HepG2 (cell line): ENCODE measurements around the gene RPUSD4. TPM values are rescaled to one million over a fixed set of nuclear protein-coding genes. Genes with fewer than 3 reads are reported as not detected.

Source experiments
- FOSL2 ChIP-seq: sonication (generic); formaldehyde crosslinking; IDR thresholded peaks from 2 replicates; pipeline ENCODE4 v1.4.0; 2020; ENCODE audit warnings: missing genetic modification reagents
- KDM3A ChIP-seq: IDR thresholded peaks from 2 replicates; pipeline ENCODE4 v1.6.1; 2018; ENCODE audit warnings: low read depth, missing compliant biosample characterization
- KLF15 ChIP-seq: sonication (generic); formaldehyde crosslinking; IDR thresholded peaks from 2 replicates; pipeline ENCODE4 v1.8.1; 2023; ENCODE audit warnings: borderline replicate concordance, mild to moderate bottlenecking, inconsistent platforms, missing genetic modification reagents, mixed read lengths
- MIER3 ChIP-seq: IDR thresholded peaks from 2 replicates; pipeline ENCODE4 v1.6.1; 2016; ENCODE audit warnings: missing compliant biosample characterization, borderline replicate concordance
- PHF21A ChIP-seq: sonication (generic); formaldehyde crosslinking; IDR thresholded peaks from 2 replicates; pipeline ENCODE4 v1.5.0; 2020; ENCODE audit warnings: mild to moderate bottlenecking, missing genetic modification reagents
- RBM22 ChIP-seq: fragments of 200-400 bp; formaldehyde crosslinking; optimal IDR thresholded peaks from 2 replicates; pipeline ENCODE3; 2017; ENCODE audit warnings: mild to moderate bottlenecking, low read length, moderate library complexity
- SOX13 ChIP-seq, 3 experiments: fragments of 450-650 bp in 1 of 3; sonication (generic) in 1 of 3; formaldehyde crosslinking in 1 of 3; IDR thresholded peaks in 2 of 3; conservative IDR thresholded peaks in 1 of 3; 2 replicates each; pipeline versions ENCODE4 v1.5.0 to v1.6.1; 2016 to 2020; ENCODE audit warnings: antibody characterized with exemption in 1 of 3, mild to moderate bottlenecking in 1 of 3, missing compliant biosample characterization in 1 of 3, missing genetic modification reagents in 1 of 3, moderate library complexity in 1 of 3
- ZNF331 ChIP-seq: sonication (generic); formaldehyde crosslinking; IDR thresholded peaks from 2 replicates; pipeline ENCODE4 v1.4.0; 2020; ENCODE audit warnings: missing genetic modification reagents
- polyA plus RNA-seq, 8 experiments: library from polyadenylated mRNA; depleted of rRNA in 3 of 8; stranded (reverse) in 7 of 8; unstranded in 1 of 8; fragments of >200 nt; fragmentation: Illumina TruSeq in 4 of 8; extraction: Trizol in 4 of 8; gene quantifications; 2 replicates each; pipeline versions ENCODE4 v1.2.1 to v1.2.3, GENCODE V29; 2011 to 2016; ENCODE audit warnings: low read depth in 4 of 8, missing spikeins in 1 of 8, mixed read lengths in 1 of 8; ENCODE audit not compliant: insufficient read depth in 1 of 8
- total RNA-seq, 5 experiments: library from RNA; depleted of rRNA; stranded (reverse); fragments of >200 nt; fragmentation: Illumina TruSeq; extraction: Trizol; gene quantifications; 2 replicates each; pipeline ENCODE4 v1.2.3, GENCODE V29; 2016; ENCODE audit warnings: low read depth in 1 of 5
- TF ChIP-seq, protein P1 (sequence below): sonication (generic); formaldehyde crosslinking; IDR thresholded peaks from 2 replicates; pipeline ENCODE4 v1.5.0; 2020; ENCODE audit warnings: mild to moderate bottlenecking, missing genetic modification reagents, borderline replicate concordance
- TF ChIP-seq, protein P2 (sequence below): sonication (generic); formaldehyde crosslinking; IDR thresholded peaks from 2 replicates; pipeline ENCODE4 v1.4.0; 2020; ENCODE audit warnings: missing genetic modification reagents
- TF ChIP-seq, protein P3 (sequence below): IDR thresholded peaks from 2 replicates; pipeline ENCODE4 v1.4.0; 2020; ENCODE audit warnings: mild to moderate bottlenecking, missing genetic modification reagents
- TF ChIP-seq, protein P4 (sequence below): sonication (generic); formaldehyde crosslinking; IDR thresholded peaks from 2 replicates; pipeline ENCODE4 v1.4.0; 2020; ENCODE audit warnings: mild to moderate bottlenecking, missing genetic modification reagents

The RPUSD4 gene
- total and polyA plus RNA-seq, 2 of the 13 experiments (the other 11 are each of a cell fraction or from before 2014, with no cell fraction given): 45.0 to 52.9 TPM

DNA sequence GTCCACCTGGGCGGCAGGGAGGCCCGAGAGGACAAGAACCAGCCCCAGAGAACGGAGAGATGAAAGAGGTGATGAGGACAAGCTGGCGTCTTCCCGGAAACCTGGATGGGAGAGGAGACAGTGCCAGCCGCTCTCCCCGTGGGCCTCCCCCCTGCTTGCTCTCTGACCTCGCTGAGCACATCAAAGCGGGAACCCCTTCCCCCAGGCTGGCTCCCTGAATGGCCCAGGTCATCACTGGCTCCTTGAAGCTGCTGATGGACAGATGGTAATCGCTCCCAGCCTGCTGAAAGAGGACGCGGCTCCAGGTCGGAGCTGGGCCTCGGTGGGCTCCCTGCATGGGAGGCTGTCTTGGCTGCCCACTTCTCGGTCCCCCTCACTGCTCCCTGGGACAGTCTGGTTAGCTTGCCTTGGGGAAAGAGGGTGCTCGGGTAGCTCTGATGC, 18.4 kb downstream of the RPUSD4 start (continued):
- TF ChIP-seq KDM3A (CRISPR knock-in tag) (peak; percentile 35; the same call in 1 of the 2 replicates), RBM22 (peak; percentile 48), ZNF331 (CRISPR knock-in tag) (peak; percentile 20; the same call in 1 of the 2 replicates), MIER3 (CRISPR knock-in tag) (peak; percentile 43; the same call in 1 of the 2 replicates), FOSL2 (CRISPR knock-in tag) (peak; percentile 68), KLF15 (CRISPR knock-in tag) (no peak), PHF21A (CRISPR knock-in tag) (0 out of 2 replicates have a peak, but pooled peaks have one; percentile 22), SOX13 (IDR thresholded peaks at IDR 0.05) (no peak), SOX13 (CRISPR knock-in tag; conservative IDR thresholded peaks at IDR 0.05 in 1 of 2, IDR thresholded peaks at IDR 0.05 in 1 of 2) (peak in 1 of 2 experiments; percentile 80; a peak in 2 of 4 replicates)
- TF ChIP-seq, protein P1, sequence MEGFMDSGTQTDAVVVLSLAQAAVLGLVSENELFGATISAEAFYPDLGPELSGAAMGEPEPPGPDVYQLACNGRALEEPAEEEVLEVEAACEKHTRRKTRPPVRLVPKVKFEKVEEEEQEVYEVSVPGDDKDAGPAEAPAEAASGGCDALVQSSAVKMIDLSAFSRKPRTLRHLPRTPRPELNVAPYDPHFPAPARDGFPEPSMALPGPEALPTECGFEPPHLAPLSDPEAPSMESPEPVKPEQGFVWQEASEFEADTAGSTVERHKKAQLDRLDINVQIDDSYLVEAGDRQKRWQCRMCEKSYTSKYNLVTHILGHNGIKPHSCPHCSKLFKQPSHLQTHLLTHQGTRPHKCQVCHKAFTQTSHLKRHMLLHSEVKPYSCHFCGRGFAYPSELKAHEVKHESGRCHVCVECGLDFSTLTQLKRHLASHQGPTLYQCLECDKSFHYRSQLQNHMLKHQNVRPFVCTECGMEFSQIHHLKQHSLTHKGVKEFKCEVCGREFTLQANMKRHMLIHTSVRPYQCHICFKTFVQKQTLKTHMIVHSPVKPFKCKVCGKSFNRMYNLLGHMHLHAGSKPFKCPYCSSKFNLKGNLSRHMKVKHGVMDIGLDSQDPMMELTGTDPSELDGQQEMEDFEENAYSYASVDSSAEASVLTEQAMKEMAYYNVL: peak; percentile 80
- TF ChIP-seq, protein P2, sequence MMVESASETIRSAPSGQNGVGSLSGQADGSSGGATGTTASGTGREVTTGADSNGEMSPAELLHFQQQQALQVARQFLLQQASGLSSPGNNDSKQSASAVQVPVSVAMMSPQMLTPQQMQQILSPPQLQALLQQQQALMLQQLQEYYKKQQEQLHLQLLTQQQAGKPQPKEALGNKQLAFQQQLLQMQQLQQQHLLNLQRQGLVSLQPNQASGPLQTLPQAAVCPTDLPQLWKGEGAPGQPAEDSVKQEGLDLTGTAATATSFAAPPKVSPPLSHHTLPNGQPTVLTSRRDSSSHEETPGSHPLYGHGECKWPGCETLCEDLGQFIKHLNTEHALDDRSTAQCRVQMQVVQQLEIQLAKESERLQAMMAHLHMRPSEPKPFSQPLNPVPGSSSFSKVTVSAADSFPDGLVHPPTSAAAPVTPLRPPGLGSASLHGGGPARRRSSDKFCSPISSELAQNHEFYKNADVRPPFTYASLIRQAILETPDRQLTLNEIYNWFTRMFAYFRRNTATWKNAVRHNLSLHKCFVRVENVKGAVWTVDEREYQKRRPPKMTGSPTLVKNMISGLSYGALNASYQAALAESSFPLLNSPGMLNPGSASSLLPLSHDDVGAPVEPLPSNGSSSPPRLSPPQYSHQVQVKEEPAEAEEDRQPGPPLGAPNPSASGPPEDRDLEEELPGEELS: peak; percentile 60
- TF ChIP-seq, protein P3, sequence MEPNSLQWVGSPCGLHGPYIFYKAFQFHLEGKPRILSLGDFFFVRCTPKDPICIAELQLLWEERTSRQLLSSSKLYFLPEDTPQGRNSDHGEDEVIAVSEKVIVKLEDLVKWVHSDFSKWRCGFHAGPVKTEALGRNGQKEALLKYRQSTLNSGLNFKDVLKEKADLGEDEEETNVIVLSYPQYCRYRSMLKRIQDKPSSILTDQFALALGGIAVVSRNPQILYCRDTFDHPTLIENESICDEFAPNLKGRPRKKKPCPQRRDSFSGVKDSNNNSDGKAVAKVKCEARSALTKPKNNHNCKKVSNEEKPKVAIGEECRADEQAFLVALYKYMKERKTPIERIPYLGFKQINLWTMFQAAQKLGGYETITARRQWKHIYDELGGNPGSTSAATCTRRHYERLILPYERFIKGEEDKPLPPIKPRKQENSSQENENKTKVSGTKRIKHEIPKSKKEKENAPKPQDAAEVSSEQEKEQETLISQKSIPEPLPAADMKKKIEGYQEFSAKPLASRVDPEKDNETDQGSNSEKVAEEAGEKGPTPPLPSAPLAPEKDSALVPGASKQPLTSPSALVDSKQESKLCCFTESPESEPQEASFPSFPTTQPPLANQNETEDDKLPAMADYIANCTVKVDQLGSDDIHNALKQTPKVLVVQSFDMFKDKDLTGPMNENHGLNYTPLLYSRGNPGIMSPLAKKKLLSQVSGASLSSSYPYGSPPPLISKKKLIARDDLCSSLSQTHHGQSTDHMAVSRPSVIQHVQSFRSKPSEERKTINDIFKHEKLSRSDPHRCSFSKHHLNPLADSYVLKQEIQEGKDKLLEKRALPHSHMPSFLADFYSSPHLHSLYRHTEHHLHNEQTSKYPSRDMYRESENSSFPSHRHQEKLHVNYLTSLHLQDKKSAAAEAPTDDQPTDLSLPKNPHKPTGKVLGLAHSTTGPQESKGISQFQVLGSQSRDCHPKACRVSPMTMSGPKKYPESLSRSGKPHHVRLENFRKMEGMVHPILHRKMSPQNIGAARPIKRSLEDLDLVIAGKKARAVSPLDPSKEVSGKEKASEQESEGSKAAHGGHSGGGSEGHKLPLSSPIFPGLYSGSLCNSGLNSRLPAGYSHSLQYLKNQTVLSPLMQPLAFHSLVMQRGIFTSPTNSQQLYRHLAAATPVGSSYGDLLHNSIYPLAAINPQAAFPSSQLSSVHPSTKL (CRISPR knock-in tag): peak; percentile 82
- TF ChIP-seq, protein P4, sequence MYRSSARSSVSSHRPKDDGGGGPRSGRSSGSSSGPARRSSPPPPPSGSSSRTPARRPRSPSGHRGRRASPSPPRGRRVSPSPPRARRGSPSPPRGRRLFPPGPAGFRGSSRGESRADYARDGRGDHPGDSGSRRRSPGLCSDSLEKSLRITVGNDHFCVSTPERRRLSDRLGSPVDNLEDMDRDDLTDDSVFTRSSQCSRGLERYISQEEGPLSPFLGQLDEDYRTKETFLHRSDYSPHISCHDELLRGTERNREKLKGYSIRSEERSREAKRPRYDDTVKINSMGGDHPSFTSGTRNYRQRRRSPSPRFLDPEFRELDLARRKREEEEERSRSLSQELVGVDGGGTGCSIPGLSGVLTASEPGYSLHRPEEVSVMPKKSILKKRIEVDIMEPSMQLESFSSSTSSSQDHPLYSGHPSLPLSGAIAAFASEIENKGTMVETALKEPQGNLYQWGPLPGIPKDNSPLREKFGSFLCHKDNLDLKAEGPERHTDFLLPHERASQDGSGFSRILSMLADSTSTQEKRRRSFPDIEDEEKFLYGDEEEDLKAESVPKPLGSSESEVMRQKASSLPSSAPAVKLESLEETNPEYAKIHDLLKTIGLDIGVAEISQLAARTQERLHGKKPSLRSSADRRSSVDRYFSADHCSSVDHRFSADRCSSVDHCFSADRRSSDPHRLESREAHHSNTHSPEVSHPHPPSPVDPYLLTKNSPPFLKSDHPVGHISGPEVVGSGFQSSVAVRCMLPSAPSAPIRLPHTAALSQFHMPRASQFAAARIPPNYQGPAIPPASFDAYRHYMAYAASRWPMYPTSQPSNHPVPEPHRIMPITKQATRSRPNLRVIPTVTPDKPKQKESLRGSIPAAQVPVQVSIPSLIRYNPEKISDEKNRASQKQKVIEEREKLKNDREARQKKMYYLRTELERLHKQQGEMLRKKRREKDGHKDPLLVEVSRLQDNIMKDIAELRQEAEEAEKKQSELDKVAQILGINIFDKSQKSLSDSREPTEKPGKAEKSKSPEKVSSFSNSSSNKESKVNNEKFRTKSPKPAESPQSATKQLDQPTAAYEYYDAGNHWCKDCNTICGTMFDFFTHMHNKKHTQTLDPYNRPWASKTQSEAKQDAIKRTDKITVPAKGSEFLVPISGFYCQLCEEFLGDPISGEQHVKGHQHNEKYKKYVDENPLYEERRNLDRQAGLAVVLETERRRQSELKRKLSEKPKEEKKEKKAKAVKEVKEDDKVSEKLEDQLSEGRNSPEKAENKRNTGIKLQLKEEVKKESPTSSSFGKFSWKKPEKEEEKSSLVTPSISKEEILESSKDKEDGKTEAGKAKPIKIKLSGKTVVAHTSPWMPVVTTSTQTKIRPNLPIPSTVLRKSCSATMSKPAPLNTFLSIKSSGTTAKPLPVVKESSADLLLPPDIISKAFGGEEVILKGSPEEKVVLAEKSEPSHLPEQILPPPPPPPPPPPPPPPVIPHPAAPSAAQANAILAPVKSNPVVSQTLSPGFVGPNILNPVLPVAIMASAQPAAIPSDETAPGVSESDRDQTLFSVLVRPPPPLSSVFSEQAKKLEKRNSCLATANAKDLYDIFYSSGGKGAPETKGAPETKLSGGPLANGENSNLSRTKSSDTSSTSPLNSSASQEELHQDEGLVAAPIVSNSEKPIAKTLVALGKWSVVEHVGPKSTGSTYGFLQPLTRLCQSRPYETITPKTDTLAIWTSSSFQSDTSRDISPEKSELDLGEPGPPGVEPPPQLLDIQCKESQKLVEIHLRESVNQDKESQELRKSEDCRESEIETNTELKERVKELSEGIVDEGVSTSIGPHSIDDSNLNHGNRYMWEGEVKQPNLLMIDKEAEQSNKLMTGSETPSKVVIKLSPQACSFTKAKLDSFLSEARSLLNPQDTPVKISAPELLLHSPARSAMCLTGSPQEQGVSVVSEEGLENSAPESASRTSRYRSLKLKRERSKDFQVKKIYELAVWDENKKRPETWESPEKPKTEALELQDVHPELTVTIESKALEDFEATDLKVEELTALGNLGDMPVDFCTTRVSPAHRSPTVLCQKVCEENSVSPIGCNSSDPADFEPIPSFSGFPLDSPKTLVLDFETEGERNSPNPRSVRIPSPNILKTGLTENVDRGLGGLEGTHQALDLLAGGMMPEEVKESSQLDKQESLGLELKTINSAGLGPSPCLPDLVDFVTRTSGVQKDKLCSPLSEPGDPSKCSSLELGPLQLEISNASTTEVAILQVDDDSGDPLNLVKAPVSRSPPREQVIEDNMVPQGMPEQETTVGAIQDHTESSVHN (CRISPR knock-in tag): no peak
